ENCODE data around the gene PCDHA11. TPM values are rescaled to one million over a fixed set of nuclear protein-coding genes. Genes with fewer than 3 reads are reported as not detected.

The PCDHA11 gene
- polyA plus RNA-seq, 1 experiment = not detected

DNA sequence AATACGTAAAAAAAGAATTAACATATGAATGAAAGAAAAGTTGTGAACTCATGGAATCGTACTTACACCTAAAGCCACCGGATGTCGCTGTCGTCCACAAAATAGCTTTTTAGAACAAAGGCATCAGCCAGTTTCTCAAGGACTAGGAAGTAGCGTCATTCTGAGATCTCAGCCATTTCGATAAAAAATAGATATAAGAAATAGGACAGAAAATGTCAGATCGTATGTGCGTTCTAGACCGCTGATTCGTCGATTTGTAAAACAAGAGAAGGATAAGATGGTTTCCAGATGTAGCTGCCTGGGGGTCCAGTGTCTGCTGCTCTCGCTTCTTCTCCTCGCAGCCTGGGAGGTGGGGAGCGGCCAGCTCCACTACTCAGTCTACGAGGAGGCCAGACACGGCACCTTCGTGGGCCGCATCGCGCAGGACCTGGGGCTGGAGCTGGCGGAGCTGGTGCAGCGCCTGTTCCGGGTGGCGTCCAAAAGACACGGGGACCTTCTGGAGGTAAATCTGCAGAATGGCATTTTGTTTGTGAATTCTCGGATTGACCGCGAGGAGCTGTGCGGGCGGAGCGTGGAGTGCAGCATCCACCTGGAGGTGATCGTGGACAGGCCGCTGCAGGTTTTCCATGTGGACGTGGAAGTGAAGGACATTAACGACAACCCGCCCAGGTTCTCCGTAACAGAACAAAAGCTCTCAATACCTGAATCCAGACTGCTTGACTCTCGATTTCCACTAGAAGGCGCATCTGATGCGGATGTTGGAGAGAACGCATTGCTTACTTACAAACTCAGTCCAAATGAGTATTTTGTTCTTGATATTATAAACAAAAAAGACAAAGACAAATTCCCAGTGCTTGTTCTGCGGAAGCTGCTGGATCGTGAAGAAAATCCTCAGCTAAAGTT lies 12.7 kb upstream of the PCDHA11 start, which contains the start of gene PCDHA10:
PCDHA10 (plus strand) TSS at position 126 of the 903 bp plus-strand sequence; CDS start at position 278, 152 bp downstream.
- H3K27ac ChIP-seq (ENCODE audit: low read depth, low read length) = no peak within 1 kb of the TSS
- H3K9me3 ChIP-seq (ENCODE audit: control insufficient read depth, insufficient read depth, low read length) = peaks cover 31% of the 10 kb centered on the region
- no peaks in the 10 kb centered on the region for H3K27me3 ChIP-seq (ENCODE audit: control insufficient read depth, insufficient read depth, low read length)
- no peak for DNase-seq (ENCODE audit: low read depth, low spot score)
- no peak for TF ChIP-seq CTCF (IDR thresholded peaks at IDR 0.05; ENCODE audit: low read depth, low read length)
- H3K4me3 ChIP-seq (ENCODE audit: low read depth, low read length) = no peak within 1 kb of the TSS
- ChIA-PET CTCF (no interaction called here), POLR2A (no interaction called here)

DNA sequence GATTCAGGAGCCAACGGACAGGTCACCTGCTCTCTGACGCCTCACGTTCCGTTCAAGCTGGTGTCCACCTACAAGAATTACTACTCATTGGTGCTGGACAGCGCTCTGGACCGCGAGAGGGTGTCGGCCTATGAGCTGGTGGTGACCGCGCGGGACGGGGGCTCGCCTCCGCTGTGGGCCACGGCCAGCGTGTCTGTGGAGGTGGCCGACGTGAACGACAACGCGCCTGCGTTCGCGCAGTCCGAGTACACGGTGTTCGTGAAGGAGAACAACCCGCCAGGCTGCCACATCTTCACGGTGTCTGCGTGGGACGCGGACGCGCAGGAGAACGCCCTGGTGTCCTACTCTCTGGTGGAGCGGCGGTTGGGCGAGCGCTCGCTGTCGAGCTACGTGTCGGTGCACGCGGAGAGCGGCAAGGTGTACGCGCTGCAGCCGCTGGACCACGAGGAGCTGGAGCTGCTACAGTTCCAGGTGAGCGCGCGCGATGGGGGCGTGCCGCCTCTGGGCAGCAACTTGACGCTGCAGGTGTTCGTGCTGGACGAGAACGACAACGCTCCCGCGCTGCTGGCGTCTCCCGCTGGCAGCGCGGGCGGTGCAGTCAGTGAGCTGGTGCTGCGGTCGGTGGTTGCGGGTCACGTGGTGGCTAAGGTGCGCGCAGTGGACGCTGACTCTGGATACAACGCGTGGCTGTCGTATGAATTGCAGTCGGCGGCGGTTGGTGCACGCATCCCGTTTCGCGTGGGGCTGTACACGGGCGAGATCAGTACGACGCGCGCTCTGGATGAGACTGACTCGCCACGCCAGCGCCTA lies 11.4 kb upstream of the PCDHA11 start:
- Histone ChIP-seq H3K4me3 (ENCODE audit: low read depth, low read length) (no peak overlapping the region), H3K9me3 (ENCODE audit: control insufficient read depth, insufficient read depth, low read length) (peaks cover 40% of the 10 kb centered on the region), H3K27ac (ENCODE audit: low read depth, low read length) (no peak overlapping the region), H3K27me3 (ENCODE audit: control insufficient read depth, insufficient read depth, low read length) (no peaks in the 10 kb centered on the region)
- POLR2A ChIA-PET = no interaction called here
- CTCF ChIA-PET = no interaction called here
- DNase-seq (ENCODE audit: low read depth, low spot score) = no peak
- no peak for TF ChIP-seq CTCF (IDR thresholded peaks at IDR 0.05; ENCODE audit: low read depth, low read length)

DNA sequence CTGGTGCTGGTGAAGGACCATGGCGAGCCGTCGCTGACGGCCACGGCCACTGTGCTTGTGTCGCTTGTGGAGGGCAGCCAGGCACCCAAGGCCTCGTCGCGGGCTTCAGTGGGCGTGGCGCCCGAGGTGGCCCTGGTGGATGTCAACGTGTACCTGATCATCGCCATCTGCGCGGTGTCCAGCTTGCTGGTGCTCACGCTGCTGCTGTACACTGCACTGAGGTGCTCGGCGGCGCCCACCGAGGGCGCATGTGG lies 10.8 kb upstream of the PCDHA11 start:
- ChIA-PET CTCF (no interaction called here), POLR2A (no interaction called here)
- Histone ChIP-seq H3K4me3 (ENCODE audit: low read depth, low read length) (no peak overlapping the region), H3K27ac (ENCODE audit: low read depth, low read length) (no peak overlapping the region), H3K27me3 (ENCODE audit: control insufficient read depth, insufficient read depth, low read length) (no peaks in the 10 kb centered on the region), H3K9me3 (ENCODE audit: control insufficient read depth, insufficient read depth, low read length) (peaks cover 43% of the 10 kb centered on the region)
- no peak for DNase-seq (ENCODE audit: low read depth, low spot score)
- no peak for TF ChIP-seq CTCF (IDR thresholded peaks at IDR 0.05; ENCODE audit: low read depth, low read length)

GRCh38 chr5:140862441-140863295 lies 6.1 kb upstream of the PCDHA11 start:
- no peak for TF ChIP-seq CTCF (IDR thresholded peaks at IDR 0.05; ENCODE audit: low read depth, low read length)

More at GRCh38 chr5:140862441-140863295, 6.1 kb upstream of the PCDHA11 start:
- H3K27me3 ChIP-seq (ENCODE audit: control insufficient read depth, insufficient read depth, low read length) = no peaks in the 10 kb centered on the region
- no peak for DNase-seq (ENCODE audit: low read depth, low spot score)
- no peak overlapping the region for H3K27ac ChIP-seq (ENCODE audit: low read depth, low read length)
- no peak overlapping the region for H3K4me3 ChIP-seq (ENCODE audit: low read depth, low read length)
- CTCF ChIA-PET = no interaction called here
- peaks cover 33% of the 10 kb centered on the region for H3K9me3 ChIP-seq (ENCODE audit: control insufficient read depth, insufficient read depth, low read length)
- POLR2A ChIA-PET = no interaction called here

Data from AG04450 (cell line).